ENCODE results near the gene ACP6. TPM values are rescaled to one million over a fixed set of nuclear protein-coding genes. Genes with fewer than 3 reads are reported as not detected.

Gene ACP6
- total RNA-seq, 2 donors from 2014 or later = 13.2 to 24.7 TPM

- peak in 2 of 4 donors; percentile 42 to 45 for DNase-seq
- peak overlapping the region; percentile 85 to 93 (median 88) for H3K27ac ChIP-seq
- no peaks in the 10 kb centered on the region for H3K36me3 ChIP-seq (replicated peaks in 1 of 2; ENCODE audit: insufficient read depth in 1 of 2, low read depth in 2 of 2)
- TF ChIP-seq CTCF (IDR thresholded peaks at IDR 0.05) (no peak), POLR2A (IDR thresholded peaks at IDR 0.05) (no peak)
- H3K4me1 ChIP-seq = peaks cover 17% of the 10 kb centered on the region
- intact Hi-C loops (cut with DNase I) = no loop called here
- WGBS, 2 donors = 3 to 9% methylated on average over 28 to 29 of the region's 30 CpGs
- no peaks in the 10 kb centered on the region for H3K27me3 ChIP-seq
- H3K9me3 ChIP-seq = no peaks in the 10 kb centered on the region
- ATAC-seq = peak; percentile 4
- peak overlapping the region; percentile 52 to 68 for H3K4me3 ChIP-seq
Observed at GRCh38 chr1:147598621-147599361, 71.5 kb downstream of the ACP6 start.

GRCh38 chr1:147597010-147597409, 73.3 kb downstream of the ACP6 start:
- ATAC-seq (no peak), DNase-seq (no peak)
- Histone ChIP-seq H3K4me3 (no peak overlapping the region), H3K36me3 (replicated peaks in 1 of 2; ENCODE audit: insufficient read depth in 1 of 2, low read depth in 2 of 2) (no peaks in the 10 kb centered on the region), H3K27me3 (no peaks in the 10 kb centered on the region), H3K4me1 (peaks cover 24% of the 10 kb centered on the region), H3K9me3 (no peaks in the 10 kb centered on the region), H3K27ac (no peak overlapping the region)
- WGBS, 2 donors = 81 to 86% methylated on average over 1 of the region's 1 CpG
- intact Hi-C loops (cut with DNase I) = no loop called here
- TF ChIP-seq CTCF (IDR thresholded peaks at IDR 0.05) (no peak), POLR2A (IDR thresholded peaks at IDR 0.05) (no peak)

Small RNA genes within 50 kb of the gene (small RNA-seq; reads per million reads assigned to genes)
- gene RN7SL261P = not detected

Other genes with a start within 250 kb of the ACP6 start
- 1 to 10 TPM; 5.9 to 8.0 TPM for gene BCL9, start 129.0 kb downstream of the ACP6 start, total RNA-seq
- 1 to 10 TPM in 1 of 2 donors, under 1 TPM in 1; 0.99 to 8.8 TPM for gene GJA5, start 90.1 kb upstream of the ACP6 start, total RNA-seq
- not detected for gene GJA8, start 232.3 kb upstream of the ACP6 start, total RNA-seq

All from body of pancreas (tissue), 4 donors.